WTC11 (cell line): ENCODE data around the gene TNFAIP3. TPM values are rescaled to one million over a fixed set of nuclear protein-coding genes. Genes with fewer than 3 reads are reported as not detected.

Experiments used
- ATAC-seq: fragments of 200-7000 bp; cut with Tn5 transposase; 2 replicates; pipeline ENCODE4 v1.10.0; 2021; ENCODE audit warnings: mild to moderate bottlenecking, moderate library complexity
- CTCF ChIA-PET: fragments of 300-600 bp; sonication (Branson Sonifier 250); formaldehyde crosslinking; loops from one replicate; lab custom pipeline; 2021; ENCODE audit warnings: antibody characterized with exemption; lab: Charles Lee
- POLR2A ChIA-PET: fragments of 350-600 bp; sonication (Branson Sonifier 250); formaldehyde crosslinking; loops from one replicate; lab custom pipeline; 2021; ENCODE audit warnings: antibody characterized with exemption; lab: Charles Lee
- DNase-seq: peaks from one replicate; pipeline ENCODE4 v3.0.0; 2021; ENCODE audit warnings: low spot score
- H3K27ac Mint-ChIP-seq: 2 replicates; pipeline ENCODE4 v1.8.0; 2021; ENCODE audit warnings: mixed read lengths
- H3K27me3 Mint-ChIP-seq: 2 replicates; pipeline ENCODE4 v1.8.0; 2021; ENCODE audit warnings: low read depth, mild to moderate bottlenecking, moderate library complexity, mixed read lengths
- H3K36me3 Mint-ChIP-seq: 2 replicates; pipeline ENCODE4 v1.8.0; 2021; ENCODE audit warnings: mixed read lengths
- H3K4me1 Mint-ChIP-seq: 2 replicates; pipeline ENCODE4 v1.8.0; 2022; ENCODE audit warnings: mixed read lengths
- H3K4me3 Mint-ChIP-seq: 2 replicates; pipeline ENCODE4 v1.8.0; 2021; ENCODE audit warnings: mild to moderate bottlenecking, moderate library complexity, mixed read lengths
- H3K9me3 Mint-ChIP-seq: 2 replicates; pipeline ENCODE4 v1.8.0; 2021; ENCODE audit warnings: mixed read lengths
- ATF1 ChIP-seq: sonication (generic); formaldehyde crosslinking; IDR thresholded peaks from 2 replicates; pipeline ENCODE4 v1.8.1; 2023; ENCODE audit warnings: mild to moderate bottlenecking, moderate library complexity, missing genetic modification reagents
- ATF6 ChIP-seq: sonication (generic); formaldehyde crosslinking; IDR thresholded peaks from 2 replicates; pipeline ENCODE4 v1.8.1; 2023; ENCODE audit warnings: mild to moderate bottlenecking, missing genetic modification reagents
- CREM ChIP-seq: sonication (generic); formaldehyde crosslinking; IDR thresholded peaks from 2 replicates; pipeline ENCODE4 v1.8.1; 2022; ENCODE audit warnings: mild to moderate bottlenecking, missing genetic modification reagents, moderate library complexity
- FOXJ3 ChIP-seq: sonication (generic); formaldehyde crosslinking; IDR thresholded peaks from 2 replicates; pipeline ENCODE4 v1.9.0; 2021; ENCODE audit warnings: missing genetic modification reagents, mild to moderate bottlenecking, borderline replicate concordance
- IRF2 ChIP-seq: sonication (generic); formaldehyde crosslinking; IDR thresholded peaks from 2 replicates; pipeline ENCODE4 v1.8.0; 2022; ENCODE audit warnings: low read depth, missing genetic modification reagents, borderline replicate concordance
- MYBL2 ChIP-seq: sonication (generic); formaldehyde crosslinking; IDR thresholded peaks from 2 replicates; pipeline ENCODE4 v1.8.1; 2023; ENCODE audit warnings: mild to moderate bottlenecking, moderate library complexity, missing genetic modification reagents
- NFYB ChIP-seq: sonication (generic); formaldehyde crosslinking; conservative IDR thresholded peaks from 2 replicates; pipeline ENCODE4 v1.8.0; 2022; ENCODE audit warnings: low read depth, missing genetic modification reagents
- PRRX2 ChIP-seq: fragments of 250-450 bp; sonication (Bioruptor Pico); IDR thresholded peaks from 2 replicates; pipeline ENCODE4 v1.8.0; 2021; ENCODE audit warnings: mild to moderate bottlenecking
- RELA ChIP-seq: sonication (generic); formaldehyde crosslinking; IDR thresholded peaks from 2 replicates; pipeline ENCODE4 v1.8.1; 2022; ENCODE audit warnings: missing genetic modification reagents, mild to moderate bottlenecking, borderline replicate concordance
- TEAD1 ChIP-seq: sonication (generic); formaldehyde crosslinking; IDR thresholded peaks from 2 replicates; pipeline ENCODE4 v1.8.0; 2022; ENCODE audit warnings: mild to moderate bottlenecking, missing genetic modification reagents
- ZNF423 ChIP-seq: fragments of 250-450 bp; sonication (Bioruptor Pico); IDR thresholded peaks from 2 replicates; pipeline ENCODE4 v2.1.2; 2022; ENCODE audit warnings: mild to moderate bottlenecking, moderate library complexity
- total RNA-seq: library from RNA; stranded (reverse); gene quantifications from 3 replicates; pipeline ENCODE4 v1.2.3, GENCODE V29; 2021
- TF ChIP-seq, protein P1 (sequence below): fragments of 250-450 bp; sonication (Bioruptor Pico); conservative IDR thresholded peaks from 2 replicates; pipeline ENCODE4 v1.9.0; 2021; ENCODE audit warnings: mild to moderate bottlenecking
- TF ChIP-seq, protein P2 (sequence below): sonication (generic); formaldehyde crosslinking; IDR thresholded peaks from 2 replicates; pipeline ENCODE4 v1.8.1; 2022; ENCODE audit warnings: mild to moderate bottlenecking, moderate library complexity, missing genetic modification reagents
- TF ChIP-seq, protein P3 (sequence below): sonication (generic); formaldehyde crosslinking; IDR thresholded peaks from 2 replicates; pipeline ENCODE4 v1.8.0; 2022; ENCODE audit warnings: mild to moderate bottlenecking, missing genetic modification reagents
- TF ChIP-seq, protein P4 (sequence below): sonication (generic); formaldehyde crosslinking; IDR thresholded peaks from 2 replicates; pipeline ENCODE4 v1.8.0; 2023; ENCODE audit warnings: missing genetic modification reagents
- TF ChIP-seq, protein P5 (sequence below): sonication (generic); formaldehyde crosslinking; conservative IDR thresholded peaks from 2 replicates; pipeline ENCODE4 v1.8.1; 2022; ENCODE audit warnings: mild to moderate bottlenecking, missing genetic modification reagents
- TF ChIP-seq, protein P6 (sequence below): sonication (generic); formaldehyde crosslinking; IDR thresholded peaks from 2 replicates; pipeline ENCODE4 v1.8.1; 2023; ENCODE audit warnings: mild to moderate bottlenecking, moderate library complexity, missing genetic modification reagents

Gene TNFAIP3
- total RNA-seq, 1 experiment from 2014 or later: 4.2 TPM

DNA sequence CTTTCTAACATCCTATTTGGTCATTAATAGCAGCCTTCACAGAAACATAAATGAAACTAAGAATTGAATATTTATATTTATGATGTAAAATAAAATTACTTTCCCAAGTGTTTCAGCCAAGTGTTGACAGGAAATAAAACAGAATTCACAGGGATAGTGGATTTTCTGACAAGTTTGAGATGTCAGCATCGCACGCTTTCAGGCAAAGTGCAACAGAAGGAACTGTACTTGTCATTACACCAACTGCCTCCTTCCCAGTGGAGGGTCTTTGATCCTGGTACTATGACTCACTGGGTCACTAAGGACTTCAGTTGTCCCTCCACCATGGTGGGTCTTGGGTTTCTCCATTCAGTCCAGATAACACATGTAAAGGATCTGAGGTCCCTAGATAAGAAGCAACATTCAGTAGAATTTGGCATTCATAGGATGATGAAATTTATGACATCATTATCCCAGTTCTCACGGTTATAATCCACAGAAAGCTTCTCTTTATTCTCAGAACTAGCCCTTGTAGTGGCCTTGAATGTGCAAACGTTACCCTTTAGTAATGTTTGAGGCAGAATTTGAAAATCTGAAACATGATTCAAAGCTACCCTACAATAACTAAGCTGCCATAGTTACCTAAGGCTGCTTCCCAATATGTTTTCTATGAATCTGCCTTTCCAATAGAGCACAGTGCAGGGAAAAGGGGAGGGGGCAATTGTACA lies 3.8 kb upstream of the TNFAIP3 start:
- Mint-ChIP-seq H3K4me1 (peaks cover 47% of the 10 kb centered on the region), H3K4me3 (no peak overlapping the region), H3K36me3 (no peaks in the 10 kb centered on the region), H3K9me3 (no peaks in the 10 kb centered on the region), H3K27ac (no peak overlapping the region), H3K27me3 (peaks cover 18% of the 10 kb centered on the region)
- ATAC-seq (no peak), DNase-seq (no peak)
- CTCF ChIA-PET: no interaction called here
- TF ChIP-seq MYBL2 (CRISPR knock-in tag): no peak
- TF ChIP-seq, protein P1, sequence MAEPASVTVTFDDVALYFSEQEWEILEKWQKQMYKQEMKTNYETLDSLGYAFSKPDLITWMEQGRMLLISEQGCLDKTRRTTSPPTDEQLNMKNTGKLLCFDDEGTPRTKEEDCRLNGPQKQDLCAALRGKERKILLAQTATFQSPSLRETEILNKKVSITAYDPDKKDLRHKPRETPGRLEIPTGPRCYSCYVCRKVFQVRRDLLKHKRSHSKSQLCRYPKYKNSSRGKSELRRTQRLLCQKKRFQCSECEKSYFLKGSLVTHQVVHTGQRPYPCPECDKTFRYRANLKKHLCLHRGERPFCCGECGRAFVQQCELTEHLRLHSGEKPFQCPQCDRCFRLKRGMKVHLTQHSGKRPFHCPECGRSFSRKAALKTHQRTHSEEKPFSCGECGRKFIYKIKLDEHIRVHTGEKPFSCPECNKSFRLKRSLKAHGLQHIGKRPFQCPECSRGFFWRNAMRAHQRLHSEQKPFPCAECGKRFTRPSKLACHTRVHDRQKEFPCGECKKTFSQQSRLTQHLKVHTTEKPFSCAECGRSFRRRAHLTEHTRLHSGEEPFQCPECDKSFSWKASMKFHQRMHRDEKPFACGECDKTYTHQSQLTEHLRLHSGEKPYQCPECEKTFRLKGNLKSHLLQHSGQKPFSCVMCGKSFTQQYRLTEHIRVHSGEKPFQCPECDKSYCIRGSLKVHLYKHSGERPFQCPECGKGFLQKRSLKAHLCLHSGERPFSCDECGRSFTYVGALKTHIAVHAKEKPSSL: no peak
- no peak for TF ChIP-seq TEAD1 (CRISPR knock-in tag)
- TF ChIP-seq, protein P2, sequence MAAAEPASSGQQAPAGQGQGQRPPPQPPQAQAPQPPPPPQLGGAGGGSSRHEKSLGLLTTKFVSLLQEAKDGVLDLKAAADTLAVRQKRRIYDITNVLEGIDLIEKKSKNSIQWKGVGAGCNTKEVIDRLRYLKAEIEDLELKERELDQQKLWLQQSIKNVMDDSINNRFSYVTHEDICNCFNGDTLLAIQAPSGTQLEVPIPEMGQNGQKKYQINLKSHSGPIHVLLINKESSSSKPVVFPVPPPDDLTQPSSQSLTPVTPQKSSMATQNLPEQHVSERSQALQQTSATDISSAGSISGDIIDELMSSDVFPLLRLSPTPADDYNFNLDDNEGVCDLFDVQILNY (CRISPR knock-in tag): no peak
- no peak for TF ChIP-seq ZNF423
- TF ChIP-seq FOXJ3 (CRISPR knock-in tag): no peak
- no peak for TF ChIP-seq ATF1
- TF ChIP-seq, protein P3, sequence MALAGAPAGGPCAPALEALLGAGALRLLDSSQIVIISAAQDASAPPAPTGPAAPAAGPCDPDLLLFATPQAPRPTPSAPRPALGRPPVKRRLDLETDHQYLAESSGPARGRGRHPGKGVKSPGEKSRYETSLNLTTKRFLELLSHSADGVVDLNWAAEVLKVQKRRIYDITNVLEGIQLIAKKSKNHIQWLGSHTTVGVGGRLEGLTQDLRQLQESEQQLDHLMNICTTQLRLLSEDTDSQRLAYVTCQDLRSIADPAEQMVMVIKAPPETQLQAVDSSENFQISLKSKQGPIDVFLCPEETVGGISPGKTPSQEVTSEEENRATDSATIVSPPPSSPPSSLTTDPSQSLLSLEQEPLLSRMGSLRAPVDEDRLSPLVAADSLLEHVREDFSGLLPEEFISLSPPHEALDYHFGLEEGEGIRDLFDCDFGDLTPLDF (CRISPR knock-in tag): no peak
- TF ChIP-seq, protein P4, sequence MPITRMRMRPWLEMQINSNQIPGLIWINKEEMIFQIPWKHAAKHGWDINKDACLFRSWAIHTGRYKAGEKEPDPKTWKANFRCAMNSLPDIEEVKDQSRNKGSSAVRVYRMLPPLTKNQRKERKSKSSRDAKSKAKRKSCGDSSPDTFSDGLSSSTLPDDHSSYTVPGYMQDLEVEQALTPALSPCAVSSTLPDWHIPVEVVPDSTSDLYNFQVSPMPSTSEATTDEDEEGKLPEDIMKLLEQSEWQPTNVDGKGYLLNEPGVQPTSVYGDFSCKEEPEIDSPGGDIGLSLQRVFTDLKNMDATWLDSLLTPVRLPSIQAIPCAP (CRISPR knock-in tag): no peak
- TF ChIP-seq PRRX2 (CRISPR knock-in tag): no peak
- no peak for TF ChIP-seq RELA (CRISPR knock-in tag)
- TF ChIP-seq, protein P5, sequence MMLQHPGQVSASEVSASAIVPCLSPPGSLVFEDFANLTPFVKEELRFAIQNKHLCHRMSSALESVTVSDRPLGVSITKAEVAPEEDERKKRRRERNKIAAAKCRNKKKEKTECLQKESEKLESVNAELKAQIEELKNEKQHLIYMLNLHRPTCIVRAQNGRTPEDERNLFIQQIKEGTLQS: no peak
- TF ChIP-seq ATF6 (CRISPR knock-in tag): no peak
- no peak for TF ChIP-seq IRF2 (CRISPR knock-in tag)
- TF ChIP-seq NFYB (CRISPR knock-in tag): no peak
- TF ChIP-seq, protein P6, sequence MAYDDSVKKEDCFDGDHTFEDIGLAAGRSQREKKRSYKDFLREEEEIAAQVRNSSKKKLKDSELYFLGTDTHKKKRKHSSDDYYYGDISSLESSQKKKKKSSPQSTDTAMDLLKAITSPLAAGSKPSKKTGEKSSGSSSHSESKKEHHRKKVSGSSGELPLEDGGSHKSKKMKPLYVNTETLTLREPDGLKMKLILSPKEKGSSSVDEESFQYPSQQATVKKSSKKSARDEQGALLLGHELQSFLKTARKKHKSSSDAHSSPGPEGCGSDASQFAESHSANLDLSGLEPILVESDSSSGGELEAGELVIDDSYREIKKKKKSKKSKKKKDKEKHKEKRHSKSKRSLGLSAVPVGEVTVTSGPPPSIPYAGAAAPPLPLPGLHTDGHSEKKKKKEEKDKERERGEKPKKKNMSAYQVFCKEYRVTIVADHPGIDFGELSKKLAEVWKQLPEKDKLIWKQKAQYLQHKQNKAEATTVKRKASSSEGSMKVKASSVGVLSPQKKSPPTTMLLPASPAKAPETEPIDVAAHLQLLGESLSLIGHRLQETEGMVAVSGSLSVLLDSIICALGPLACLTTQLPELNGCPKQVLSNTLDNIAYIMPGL (CRISPR knock-in tag): no peak
- TF ChIP-seq CREM (CRISPR knock-in tag): no peak
- POLR2A ChIA-PET: no interaction called here
